Measurements from ENCODE around the gene CLTA. TPM values are rescaled to one million over a fixed set of nuclear protein-coding genes. Genes with fewer than 3 reads are reported as not detected.

The CLTA gene
- polyA plus RNA-seq, 1 donor (not counting 4 experiments of a cell fraction or from before 2014, with no cell fraction given): 325 TPM

- H3K79me2 ChIP-seq (ENCODE audit: control insufficient read depth, insufficient read depth, low read length): peaks cover 77% of the 10 kb centered on the region
- peak overlapping the region in 2 of 3 experiments; percentile 31 to 48 for H3K4me3 ChIP-seq (ENCODE audit: control insufficient read depth in 2 of 3, extremely low read depth in 1 of 3, insufficient read depth in 2 of 3, low read depth in 1 of 3, low read length in 3 of 3)
- H3K9me3 ChIP-seq (ENCODE audit: control insufficient read depth, low read depth, low read length): no peaks in the 10 kb centered on the region
- H3K27ac ChIP-seq (ENCODE audit: control insufficient read depth, insufficient read depth, low read length): peak overlapping the region; percentile 39
- peaks cover 34% of the 10 kb centered on the region for H3K4me1 ChIP-seq (ENCODE audit: control insufficient read depth, extremely low read depth, insufficient read depth, low read length)
- FAIRE-seq (no peak), DNase-seq (ENCODE audit: low read depth, low spot score) (no peak)
- dilution Hi-C loops (cut with MboI; ENCODE audit: extremely low pct_ligation_motif_present, low sequenced_read_pairs): loop anchor here (10.0 kb wide), 1 partner anchor 50 kb away; no protein-coding TSS in a partner anchor
- peaks cover 11% of the 10 kb centered on the region for H3K9me1 ChIP-seq (ENCODE audit: control insufficient read depth, extremely low read depth, insufficient read depth, low read length)
- H2AFZ ChIP-seq (ENCODE audit: control insufficient read depth, low read length): no peak overlapping the region
- no peak for TF ChIP-seq CTCF (optimal IDR thresholded peaks at IDR 0.05 in 1 of 3, IDR thresholded peaks at IDR 0.05 in 1 of 3, conservative IDR thresholded peaks at IDR 0.05 in 1 of 3; ENCODE audit: extremely low read depth in 1 of 3, insufficient read depth in 2 of 3, low read length in 3 of 3)
- no peak for TF ChIP-seq EZH2 (IDR thresholded peaks at IDR 0.05; ENCODE audit: low read length)
- peak overlapping the region; percentile 78 for H3K4me2 ChIP-seq (ENCODE audit: control insufficient read depth, extremely low read depth, insufficient read depth, low read depth, low read length)
- peaks cover 30% of the 10 kb centered on the region for H4K20me1 ChIP-seq (ENCODE audit: control insufficient read depth, extremely low read depth, insufficient read depth, low read length)
- no peaks in the 10 kb centered on the region for H3K27me3 ChIP-seq (ENCODE audit: control insufficient read depth, extremely low read depth, insufficient read depth, low read length)
- H3K36me3 ChIP-seq (ENCODE audit: control insufficient read depth in 2 of 2, extremely low read depth in 1 of 2, insufficient read depth in 2 of 2, low read length in 2 of 2): peaks cover 8 to 19% of the 10 kb centered on the region in 2 experiments
- H3K9ac ChIP-seq (ENCODE audit: control insufficient read depth, extremely low read depth, insufficient read depth, low read length): peak overlapping the region; percentile 25
These were observed 3.7 kb downstream of the CLTA start for GRCh38 chr9:36194326-36195000.

- Histone ChIP-seq H3K4me3 (ENCODE audit: control insufficient read depth in 2 of 3, extremely low read depth in 1 of 3, insufficient read depth in 2 of 3, low read depth in 1 of 3, low read length in 3 of 3) (no peak overlapping the region), H3K9me1 (ENCODE audit: control insufficient read depth, extremely low read depth, insufficient read depth, low read length) (no peaks in the 10 kb centered on the region), H4K20me1 (ENCODE audit: control insufficient read depth, extremely low read depth, insufficient read depth, low read length) (peaks cover 14% of the 10 kb centered on the region), H3K9ac (ENCODE audit: control insufficient read depth, extremely low read depth, insufficient read depth, low read length) (no peak overlapping the region), H3K9me3 (ENCODE audit: control insufficient read depth, low read depth, low read length) (no peaks in the 10 kb centered on the region), H3K36me3 (ENCODE audit: control insufficient read depth in 2 of 2, extremely low read depth in 1 of 2, insufficient read depth in 2 of 2, low read length in 2 of 2) (peaks cover 54 to 66% of the 10 kb centered on the region in 2 experiments), H3K4me1 (ENCODE audit: control insufficient read depth, extremely low read depth, insufficient read depth, low read length) (no peaks in the 10 kb centered on the region), H3K27ac (ENCODE audit: control insufficient read depth, insufficient read depth, low read length) (no peak overlapping the region), H3K4me2 (ENCODE audit: control insufficient read depth, extremely low read depth, insufficient read depth, low read depth, low read length) (no peak overlapping the region), H3K27me3 (ENCODE audit: control insufficient read depth, extremely low read depth, insufficient read depth, low read length) (no peaks in the 10 kb centered on the region), H2AFZ (ENCODE audit: control insufficient read depth, low read length) (no peak overlapping the region), H3K79me2 (ENCODE audit: control insufficient read depth, insufficient read depth, low read length) (peaks cover 65% of the 10 kb centered on the region)
- DNase-seq (ENCODE audit: low read depth, low spot score) (no peak), FAIRE-seq (no peak)
- dilution Hi-C loops (cut with MboI; ENCODE audit: extremely low pct_ligation_motif_present, low sequenced_read_pairs): no loop called here
- TF ChIP-seq EZH2 (IDR thresholded peaks at IDR 0.05; ENCODE audit: low read length) (no peak), CTCF (optimal IDR thresholded peaks at IDR 0.05 in 1 of 3, IDR thresholded peaks at IDR 0.05 in 1 of 3, conservative IDR thresholded peaks at IDR 0.05 in 1 of 3; ENCODE audit: extremely low read depth in 1 of 3, insufficient read depth in 2 of 3, low read length in 3 of 3) (peak in 2 of 3 experiments; percentile 21 to 43)
These were observed 14.3 kb downstream of the CLTA start for GRCh38 chr9:36204906-36205547.
